Kidney (tissue), 14 donors: ENCODE data around the gene LUZP2. TPM values are rescaled to one million over a fixed set of nuclear protein-coding genes. Genes with fewer than 3 reads are reported as not detected.
A peak's percentile ranks its signal among the peaks of the same experiment; 100 is the strongest.

Source experiments
- DNase-seq, 5 donors: peaks; one replicate each; pipeline ENCODE4 v3.0.0-alpha.2; 2013 to 2020
- FAIRE-seq: peaks from 2 replicates; lab custom pipeline; 2012; peaks lifted over from hg19 to GRCh38; lab: Jason Lieb, UNC
- H3K27ac ChIP-seq, 2 donors: one replicate each; pipeline ENCODE4 v1.7.0; 2013; ENCODE audit warnings: low read depth in 2 of 2, low read length in 2 of 2, inconsistent platforms in 1 of 2
- H3K27me3 ChIP-seq: one replicate; pipeline ENCODE4 v1.7.1; 2013; ENCODE audit warnings: low read length, inconsistent platforms; ENCODE audit not compliant: control insufficient read depth, insufficient read depth
- H3K36me3 ChIP-seq, 3 donors: one replicate each; pipeline versions ENCODE4 v1.7.0 to v1.7.1; 2013; ENCODE audit warnings: low read length in 3 of 3, control low read depth in 1 of 3, inconsistent platforms in 1 of 3; ENCODE audit not compliant: insufficient read depth in 3 of 3, control insufficient read depth in 2 of 3
- H3K4me1 ChIP-seq, 3 donors: one replicate each; pipeline versions ENCODE4 v1.7.0 to v1.7.1; 2013; ENCODE audit warnings: low read length in 3 of 3, inconsistent platforms in 1 of 3, low read depth in 1 of 3; ENCODE audit not compliant: control insufficient read depth in 2 of 3, insufficient read depth in 2 of 3
- H3K4me3 ChIP-seq, 3 donors: one replicate each; pipeline versions ENCODE4 v1.7.0 to v1.8.1; 2013; ENCODE audit warnings: low read length in 3 of 3, control low read depth in 1 of 3, inconsistent platforms in 1 of 3
- H3K9ac ChIP-seq, 3 donors: one replicate each; pipeline versions ENCODE4 v1.7.0 to v1.7.1; 2013; ENCODE audit warnings: low read length in 3 of 3, control low read depth in 1 of 3, inconsistent platforms in 1 of 3
- H3K9me3 ChIP-seq, 3 donors: one replicate each; pipeline versions ENCODE4 v1.7.0 to v1.7.1; 2013; ENCODE audit warnings: low read length in 3 of 3, control low read depth in 1 of 3, inconsistent platforms in 1 of 3; ENCODE audit not compliant: control insufficient read depth in 2 of 3, insufficient read depth in 1 of 3
- intact Hi-C: fragments of 100-400 bp; cut with DNase I; formaldehyde crosslinking; loops from one replicate; pipeline ENCODE4 v1.11.1; 2022
- polyA plus RNA-seq: library from polyadenylated mRNA; stranded (reverse); fragments of 350-450 nt; fragmentation: Illumina TruSeq; extraction: RNeasy Lipid Tissue Mini Kit (QIAGEN cat#74804); gene quantifications from one replicate; pipeline ENCODE4 v1.2.3, GENCODE V29; 2014; ENCODE audit warnings: low read depth, low replicate concordance; ENCODE audit not compliant: insufficient read depth
- total RNA-seq: library from RNA; stranded (reverse); fragmentation: NEBNext Ultra II Directional; extraction: Animal tissue kit (Norgen Biotek cat#: 25700); gene quantifications from one replicate; pipeline ENCODE4 v1.2.1, GENCODE V29; 2021
- TF ChIP-seq, protein P1 (sequence below): IDR thresholded peaks from 3 replicates; pipeline ENCODE4 v1.5.1; 2012; ENCODE audit warnings: mild to moderate bottlenecking, moderate library complexity, borderline replicate concordance; ENCODE audit not compliant: insufficient read depth; ENCODE audit errors: extremely low read depth
- donor health status: control.
- donor health status: control.
- donor health status: control.
- donor health status: control.
- donor health status: control.
- donor health status: DM: yes; HTN: yes; CAD: no.
- donor health status: Normal renal cell carcinoma (clear cell type).

The LUZP2 gene
- total and polyA plus RNA-seq, 2 donors from 2014 or later: 0.19 TPM; not detected in 1

DNA sequence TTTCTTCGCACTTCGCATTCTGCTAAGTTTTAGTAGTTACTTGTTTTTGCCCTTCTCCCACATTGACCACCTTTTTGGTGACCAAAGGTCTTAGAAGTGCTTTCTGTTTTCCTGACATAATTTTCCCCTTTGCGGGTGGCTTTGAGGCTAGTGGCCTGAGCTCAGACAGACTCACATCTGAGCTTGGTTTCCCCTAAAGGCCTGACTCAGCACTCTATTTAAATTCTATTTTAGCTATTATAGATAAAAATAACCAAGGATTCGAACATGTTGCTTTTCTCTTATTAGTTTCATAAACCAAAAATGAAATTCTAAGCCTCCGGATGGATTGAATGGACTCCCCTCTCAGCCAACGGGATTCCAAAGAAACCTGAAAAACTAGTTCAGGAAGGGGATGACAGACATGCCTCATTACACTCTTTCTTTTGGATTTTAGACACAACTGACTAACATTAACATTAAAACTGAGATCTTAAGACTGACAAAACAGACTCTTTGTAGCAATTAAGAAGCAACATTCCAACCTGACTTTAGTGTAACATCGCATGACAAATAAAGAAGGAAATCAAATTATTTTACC is 258.5 kb downstream of the LUZP2 start:
- intact Hi-C loops: no loop called here
- TF ChIP-seq, protein P1, sequence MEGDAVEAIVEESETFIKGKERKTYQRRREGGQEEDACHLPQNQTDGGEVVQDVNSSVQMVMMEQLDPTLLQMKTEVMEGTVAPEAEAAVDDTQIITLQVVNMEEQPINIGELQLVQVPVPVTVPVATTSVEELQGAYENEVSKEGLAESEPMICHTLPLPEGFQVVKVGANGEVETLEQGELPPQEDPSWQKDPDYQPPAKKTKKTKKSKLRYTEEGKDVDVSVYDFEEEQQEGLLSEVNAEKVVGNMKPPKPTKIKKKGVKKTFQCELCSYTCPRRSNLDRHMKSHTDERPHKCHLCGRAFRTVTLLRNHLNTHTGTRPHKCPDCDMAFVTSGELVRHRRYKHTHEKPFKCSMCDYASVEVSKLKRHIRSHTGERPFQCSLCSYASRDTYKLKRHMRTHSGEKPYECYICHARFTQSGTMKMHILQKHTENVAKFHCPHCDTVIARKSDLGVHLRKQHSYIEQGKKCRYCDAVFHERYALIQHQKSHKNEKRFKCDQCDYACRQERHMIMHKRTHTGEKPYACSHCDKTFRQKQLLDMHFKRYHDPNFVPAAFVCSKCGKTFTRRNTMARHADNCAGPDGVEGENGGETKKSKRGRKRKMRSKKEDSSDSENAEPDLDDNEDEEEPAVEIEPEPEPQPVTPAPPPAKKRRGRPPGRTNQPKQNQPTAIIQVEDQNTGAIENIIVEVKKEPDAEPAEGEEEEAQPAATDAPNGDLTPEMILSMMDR: no peak
- Histone ChIP-seq H3K36me3 (no peaks in the 10 kb centered on the region), H3K4me3 (no peak overlapping the region), H3K9me3 (no peaks in the 10 kb centered on the region), H3K4me1 (no peaks in the 10 kb centered on the region), H3K9ac (no peak overlapping the region), H3K27me3 (no peaks in the 10 kb centered on the region), H3K27ac (no peak overlapping the region)
- DNase-seq: peak in 2 of 5 donors; percentile 59 to 63
- no peak for FAIRE-seq

DNA sequence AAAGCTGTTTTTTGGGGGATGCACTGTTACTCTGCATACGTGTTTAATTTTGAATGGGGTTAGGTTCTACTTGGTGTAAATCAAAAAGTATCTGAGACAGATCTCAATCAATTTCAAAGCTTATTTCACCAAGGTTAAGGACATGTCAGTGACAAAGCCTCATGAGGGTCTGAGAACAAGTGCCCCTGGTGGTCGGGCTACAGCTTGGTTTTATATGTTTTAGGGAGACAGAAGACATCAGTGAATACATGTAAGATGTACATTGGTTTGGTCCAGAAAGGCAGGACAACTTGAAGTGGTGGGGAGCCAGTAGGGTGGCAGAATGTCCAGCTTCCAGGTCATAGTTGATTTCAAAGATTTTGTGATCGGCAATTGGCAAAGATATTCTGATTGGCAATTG is 262.9 kb downstream of the LUZP2 start:
- Histone ChIP-seq H3K36me3 (no peaks in the 10 kb centered on the region), H3K27me3 (no peaks in the 10 kb centered on the region), H3K27ac (no peak overlapping the region), H3K9ac (no peak overlapping the region), H3K9me3 (no peaks in the 10 kb centered on the region), H3K4me1 (no peaks in the 10 kb centered on the region), H3K4me3 (no peak overlapping the region)
- TF ChIP-seq, protein P1: no peak
- intact Hi-C loops: no loop called here
- no peak for DNase-seq
- FAIRE-seq: no peak

DNA sequence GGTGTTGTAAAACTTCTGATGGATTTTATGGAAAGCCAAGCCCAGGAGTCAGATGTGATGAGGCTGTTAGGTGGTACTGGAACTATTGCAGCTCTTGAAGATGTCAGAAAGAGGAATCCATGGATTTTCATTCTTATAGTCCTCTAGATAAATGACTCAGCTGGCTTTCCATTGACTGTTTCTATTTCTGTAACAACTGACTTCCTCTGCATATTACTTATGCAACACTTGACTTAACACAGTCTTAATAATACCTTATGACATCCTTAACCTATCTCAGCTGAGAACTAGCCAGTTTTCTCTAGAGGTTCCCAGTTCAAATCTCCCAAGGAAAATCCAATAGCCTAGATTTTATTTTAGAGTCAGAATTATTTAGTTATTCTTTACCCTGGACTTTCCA is 263.8 kb downstream of the LUZP2 start:
- H3K9me3 ChIP-seq: no peaks in the 10 kb centered on the region
- no peaks in the 10 kb centered on the region for H3K27me3 ChIP-seq
- DNase-seq (no peak), FAIRE-seq (no peak)
- intact Hi-C loops: no loop called here
- no peak overlapping the region for H3K9ac ChIP-seq
- TF ChIP-seq, protein P1: no peak
- no peaks in the 10 kb centered on the region for H3K4me1 ChIP-seq
- H3K4me3 ChIP-seq: no peak overlapping the region
- H3K27ac ChIP-seq: no peak overlapping the region
- H3K36me3 ChIP-seq: no peaks in the 10 kb centered on the region

GRCh38 chr11:24762076-24762475 is 265.2 kb downstream of the LUZP2 start:
- DNase-seq: no peak
- Histone ChIP-seq H3K9ac (no peak overlapping the region), H3K4me1 (no peaks in the 10 kb centered on the region), H3K9me3 (no peaks in the 10 kb centered on the region), H3K27me3 (no peaks in the 10 kb centered on the region), H3K4me3 (no peak overlapping the region), H3K36me3 (no peaks in the 10 kb centered on the region), H3K27ac (no peak overlapping the region)
- TF ChIP-seq, protein P1: no peak
- intact Hi-C loops: no loop called here
- FAIRE-seq: no peak
